Lower lobe of right lung (tissue), 2 donors: Measurements from ENCODE around the gene EIF4G1. TPM values are rescaled to one million over a fixed set of nuclear protein-coding genes. Genes with fewer than 3 reads are reported as not detected.

Source experiments
- ATAC-seq, 2 donors: fragments of 200-7000 bp; cut with Tn5 transposase; one replicate each; pipeline ENCODE4 v1.9.1; 2020 to 2022; ENCODE audit warnings: mild to moderate bottlenecking in 2 of 2, moderate library complexity in 2 of 2
- DNase-seq: peaks from one replicate; pipeline ENCODE4 v3.0.0-alpha.2; 2020
- H3K27ac ChIP-seq: fragments of 200-600 bp; one replicate; pipeline ENCODE4 v1.8.0; 2022
- H3K27me3 ChIP-seq: fragments of 200-600 bp; one replicate; pipeline ENCODE4 v1.8.0; 2022; ENCODE audit warnings: low read depth
- H3K36me3 ChIP-seq: fragments of 200-600 bp; one replicate; pipeline ENCODE4 v1.8.0; 2022; ENCODE audit warnings: mild to moderate bottlenecking
- H3K4me1 ChIP-seq: fragments of 200-600 bp; one replicate; pipeline ENCODE4 v1.8.0; 2022
- H3K4me3 ChIP-seq: fragments of 200-600 bp; one replicate; pipeline ENCODE4 v1.8.0; 2022; ENCODE audit warnings: mild to moderate bottlenecking
- H3K9me3 ChIP-seq: fragments of 200-600 bp; one replicate; pipeline ENCODE4 v1.8.0; 2022
- intact Hi-C: fragments of 100-400 bp; cut with DNase I; formaldehyde crosslinking; loops from one replicate; pipeline ENCODE4 v1.11.0; 2022
- total RNA-seq: library from RNA; stranded (reverse); fragmentation: NEBNext Ultra II Directional; extraction: Animal tissue kit (Norgen Biotek cat#: 25700); gene quantifications from one replicate; pipeline ENCODE4 v1.2.1, GENCODE V29; 2021
- TF ChIP-seq, protein P1 (sequence below): fragments of 200-600 bp; IDR thresholded peaks from one replicate; pipeline ENCODE4 v1.8.0; 2022; ENCODE audit warnings: antibody characterized with exemption, mild to moderate bottlenecking
- donor health status: DM: no; HTN: yes; CAD: no; lungs with severe emphysema.

EIF4G1 gene
- total RNA-seq, 1 donor from 2014 or later = 271 TPM

DNA sequence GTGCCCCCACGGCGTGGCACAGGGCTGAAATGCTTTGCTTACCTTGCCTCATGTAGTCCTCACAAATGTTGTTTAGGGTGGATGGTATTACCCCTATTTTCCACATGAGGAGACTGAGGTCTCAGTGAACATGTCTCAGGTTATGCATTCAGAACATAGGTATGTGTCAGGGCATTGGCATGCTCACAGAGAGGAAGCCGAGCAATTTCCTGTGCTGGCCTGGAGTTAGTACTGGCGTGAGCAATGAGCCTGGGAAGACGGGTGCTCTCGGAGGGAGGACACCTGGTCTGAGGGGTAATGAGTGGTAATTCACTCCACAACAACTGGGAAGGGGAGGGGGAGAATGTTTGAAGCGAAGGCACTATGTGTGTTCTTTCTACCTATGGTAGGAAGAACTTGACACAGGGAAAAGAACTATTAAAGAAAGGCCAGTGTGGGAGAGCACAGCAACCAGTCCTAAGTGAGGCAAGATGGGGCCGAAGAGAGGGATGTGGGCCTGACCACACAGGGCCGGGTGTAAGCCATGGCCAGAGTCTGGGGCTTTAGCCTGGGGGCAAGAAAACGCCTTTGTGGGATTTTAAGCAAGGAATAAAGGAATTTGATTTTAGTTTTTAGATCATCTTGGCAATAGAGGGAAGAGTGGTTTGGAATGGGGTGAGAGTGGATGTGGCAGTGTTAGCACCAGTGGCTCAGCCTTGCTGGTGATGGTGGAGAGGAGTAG is 18.1 kb downstream of the EIF4G1 start:
- H3K4me3 ChIP-seq = no peak overlapping the region
- DNase-seq = no peak
- ATAC-seq = no peak
- peak overlapping the region; percentile 18 for H3K27ac ChIP-seq
- peaks cover 80% of the 10 kb centered on the region for H3K36me3 ChIP-seq
- H3K4me1 ChIP-seq = peaks cover 14% of the 10 kb centered on the region
- intact Hi-C loops = no loop called here
- no peaks in the 10 kb centered on the region for H3K9me3 ChIP-seq
- H3K27me3 ChIP-seq = no peaks in the 10 kb centered on the region
- TF ChIP-seq, protein P1, sequence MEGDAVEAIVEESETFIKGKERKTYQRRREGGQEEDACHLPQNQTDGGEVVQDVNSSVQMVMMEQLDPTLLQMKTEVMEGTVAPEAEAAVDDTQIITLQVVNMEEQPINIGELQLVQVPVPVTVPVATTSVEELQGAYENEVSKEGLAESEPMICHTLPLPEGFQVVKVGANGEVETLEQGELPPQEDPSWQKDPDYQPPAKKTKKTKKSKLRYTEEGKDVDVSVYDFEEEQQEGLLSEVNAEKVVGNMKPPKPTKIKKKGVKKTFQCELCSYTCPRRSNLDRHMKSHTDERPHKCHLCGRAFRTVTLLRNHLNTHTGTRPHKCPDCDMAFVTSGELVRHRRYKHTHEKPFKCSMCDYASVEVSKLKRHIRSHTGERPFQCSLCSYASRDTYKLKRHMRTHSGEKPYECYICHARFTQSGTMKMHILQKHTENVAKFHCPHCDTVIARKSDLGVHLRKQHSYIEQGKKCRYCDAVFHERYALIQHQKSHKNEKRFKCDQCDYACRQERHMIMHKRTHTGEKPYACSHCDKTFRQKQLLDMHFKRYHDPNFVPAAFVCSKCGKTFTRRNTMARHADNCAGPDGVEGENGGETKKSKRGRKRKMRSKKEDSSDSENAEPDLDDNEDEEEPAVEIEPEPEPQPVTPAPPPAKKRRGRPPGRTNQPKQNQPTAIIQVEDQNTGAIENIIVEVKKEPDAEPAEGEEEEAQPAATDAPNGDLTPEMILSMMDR = no peak

DNA sequence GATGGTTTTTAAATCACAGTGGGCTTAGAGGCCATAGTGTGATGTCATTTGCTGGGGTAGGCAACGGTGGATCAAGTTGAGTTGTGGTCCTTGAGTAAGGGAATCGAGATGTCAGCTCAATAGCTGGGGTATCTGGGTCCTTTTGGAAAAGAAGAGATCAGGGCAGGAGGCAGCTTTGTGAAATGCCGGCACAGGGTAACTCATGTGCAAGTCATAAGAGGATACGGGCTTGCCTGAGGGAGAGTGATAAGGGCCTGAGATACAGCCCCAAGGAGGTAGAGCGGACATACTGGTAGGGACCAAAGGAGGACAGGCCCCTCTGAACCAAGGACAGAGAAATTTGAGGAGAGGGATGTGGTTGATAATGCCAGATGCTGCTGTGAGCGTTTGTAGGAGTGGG is 18.8 kb downstream of the EIF4G1 start:
- DNase-seq (no peak), ATAC-seq (no peak)
- intact Hi-C loops = no loop called here
- peaks cover 73% of the 10 kb centered on the region for H3K36me3 ChIP-seq
- H3K4me1 ChIP-seq = peaks cover 21% of the 10 kb centered on the region
- TF ChIP-seq, protein P1 = no peak
- no peaks in the 10 kb centered on the region for H3K27me3 ChIP-seq
- no peak overlapping the region for H3K27ac ChIP-seq
- H3K9me3 ChIP-seq = no peaks in the 10 kb centered on the region
- H3K4me3 ChIP-seq = no peak overlapping the region

DNA sequence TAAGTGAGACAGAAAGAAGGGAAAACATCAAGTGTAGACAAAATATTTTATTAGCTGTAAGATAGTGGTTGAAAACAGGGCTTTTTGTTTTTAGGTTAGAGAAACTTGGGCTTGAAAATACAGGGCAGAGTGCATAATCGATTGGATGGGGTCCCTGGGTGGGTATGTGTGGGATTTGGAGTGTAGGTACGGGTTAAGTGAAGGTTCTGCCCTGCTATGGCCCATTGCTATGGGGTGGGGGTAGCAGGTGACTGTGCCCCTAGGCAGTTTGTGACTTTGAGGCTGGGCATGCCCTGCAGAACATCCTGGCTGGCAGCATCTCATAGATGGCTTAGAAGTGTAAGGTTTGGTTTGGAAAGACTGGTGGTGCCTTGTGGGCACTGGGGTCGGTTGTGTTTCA is 19.3 kb downstream of the EIF4G1 start:
- peaks cover 26% of the 10 kb centered on the region for H3K4me1 ChIP-seq

DNA sequence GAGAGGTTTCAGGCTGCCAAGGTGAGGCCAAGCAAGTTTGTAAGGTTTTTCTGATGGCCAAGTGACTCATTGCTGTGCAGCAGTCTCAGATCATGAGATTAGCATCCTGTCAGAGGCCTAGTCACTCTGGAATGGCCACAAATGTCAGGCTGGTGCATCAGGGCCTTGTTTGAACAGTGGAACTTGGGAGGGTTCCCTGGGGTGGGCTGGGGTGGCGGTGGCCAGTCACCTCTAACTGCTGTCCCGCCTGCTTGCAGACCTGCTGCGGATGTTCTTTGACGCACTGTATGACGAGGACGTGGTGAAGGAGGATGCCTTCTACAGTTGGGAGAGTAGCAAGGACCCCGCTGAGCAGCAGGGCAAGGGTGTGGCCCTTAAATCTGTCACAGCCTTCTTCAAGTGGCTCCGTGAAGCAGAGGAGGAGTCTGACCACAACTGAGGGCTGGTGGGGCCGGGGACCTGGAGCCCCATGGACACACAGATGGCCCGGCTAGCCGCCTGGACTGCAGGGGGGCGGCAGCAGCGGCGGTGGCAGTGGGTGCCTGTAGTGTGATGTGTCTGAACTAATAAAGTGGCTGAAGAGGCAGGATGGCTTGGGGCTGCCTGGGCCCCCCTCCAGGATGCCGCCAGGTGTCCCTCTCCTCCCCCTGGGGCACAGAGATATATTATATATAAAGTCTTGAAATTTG is 20.2 kb downstream of the EIF4G1 start:
- H3K27me3 ChIP-seq = no peaks in the 10 kb centered on the region
- H3K9me3 ChIP-seq = no peaks in the 10 kb centered on the region
- ATAC-seq (no peak), DNase-seq (no peak)
- H3K4me1 ChIP-seq = peaks cover 32% of the 10 kb centered on the region
- peak overlapping the region; percentile 93 for H3K27ac ChIP-seq
- intact Hi-C loops = no loop called here
- peaks cover 59% of the 10 kb centered on the region for H3K36me3 ChIP-seq
- no peak overlapping the region for H3K4me3 ChIP-seq
- TF ChIP-seq, protein P1 = no peak

More for the DNA sequence above, 19.3 kb downstream of the EIF4G1 start:
- Histone ChIP-seq H3K4me3 (no peak overlapping the region), H3K36me3 (peaks cover 68% of the 10 kb centered on the region), H3K9me3 (no peaks in the 10 kb centered on the region), H3K27me3 (no peaks in the 10 kb centered on the region), H3K27ac (no peak overlapping the region)
- intact Hi-C loops = no loop called here
- ATAC-seq = no peak
- DNase-seq = no peak
- TF ChIP-seq, protein P1 = no peak

DNA sequence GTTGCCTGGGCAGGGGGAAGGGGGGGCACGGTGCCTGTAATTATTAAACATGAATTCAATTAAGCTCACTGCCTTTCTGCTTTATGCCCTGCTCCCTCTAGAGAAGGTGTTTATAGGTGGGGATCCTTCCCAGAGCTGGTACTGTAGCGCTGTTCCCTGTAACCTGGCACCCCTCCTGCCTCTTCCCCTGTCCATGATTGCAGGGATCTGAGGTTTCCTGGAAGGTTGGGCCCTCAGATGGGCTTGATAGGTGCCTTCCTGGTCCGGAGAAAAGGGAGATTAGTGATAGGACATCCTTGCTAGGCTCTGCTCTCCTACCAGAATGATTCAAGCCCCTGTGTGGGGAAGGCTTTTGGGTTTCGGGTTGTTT is 20.9 kb downstream of the EIF4G1 start:
- DNase-seq (no peak), ATAC-seq (no peak)
- peaks cover 52% of the 10 kb centered on the region for H3K36me3 ChIP-seq

More for the DNA sequence above, 20.9 kb downstream of the EIF4G1 start:
- intact Hi-C loops = no loop called here
- peak overlapping the region; percentile 78 for H3K4me3 ChIP-seq
- no peaks in the 10 kb centered on the region for H3K27me3 ChIP-seq
- TF ChIP-seq, protein P1 = no peak
- H3K9me3 ChIP-seq = no peaks in the 10 kb centered on the region
- H3K27ac ChIP-seq = peak overlapping the region; percentile 93
- H3K4me1 ChIP-seq = peaks cover 32% of the 10 kb centered on the region
